Muscle of arm (tissue), 12 donors: ENCODE measurements around the gene PRSS56. TPM values are rescaled to one million over a fixed set of nuclear protein-coding genes. Genes with fewer than 3 reads are reported as not detected.

ENCODE experiments used
- DNase-seq: peaks from one replicate; pipeline ENCODE4 v3.0.0-alpha.2; 2013
- polyA plus RNA-seq, 12 donors: library from polyadenylated mRNA; unstranded; fragments of 120-200 nt; gene quantifications; one replicate each; pipeline ENCODE4 v1.2.1, GENCODE V29; 2013; ENCODE audit not compliant: insufficient read length in 12 of 12

Gene PRSS56
- polyA plus RNA-seq, 12 donors, result 0.51 to 2.6 (median 1.3) TPM; not detected in 2

- DNase-seq, result no peak
These were observed 34.2 kb upstream of the PRSS56 start for GRCh38 chr2:232485757-232486557.

- no peak for DNase-seq
These were observed 33.4 kb upstream of the PRSS56 start for GRCh38 chr2:232486558-232487384.

DNA sequence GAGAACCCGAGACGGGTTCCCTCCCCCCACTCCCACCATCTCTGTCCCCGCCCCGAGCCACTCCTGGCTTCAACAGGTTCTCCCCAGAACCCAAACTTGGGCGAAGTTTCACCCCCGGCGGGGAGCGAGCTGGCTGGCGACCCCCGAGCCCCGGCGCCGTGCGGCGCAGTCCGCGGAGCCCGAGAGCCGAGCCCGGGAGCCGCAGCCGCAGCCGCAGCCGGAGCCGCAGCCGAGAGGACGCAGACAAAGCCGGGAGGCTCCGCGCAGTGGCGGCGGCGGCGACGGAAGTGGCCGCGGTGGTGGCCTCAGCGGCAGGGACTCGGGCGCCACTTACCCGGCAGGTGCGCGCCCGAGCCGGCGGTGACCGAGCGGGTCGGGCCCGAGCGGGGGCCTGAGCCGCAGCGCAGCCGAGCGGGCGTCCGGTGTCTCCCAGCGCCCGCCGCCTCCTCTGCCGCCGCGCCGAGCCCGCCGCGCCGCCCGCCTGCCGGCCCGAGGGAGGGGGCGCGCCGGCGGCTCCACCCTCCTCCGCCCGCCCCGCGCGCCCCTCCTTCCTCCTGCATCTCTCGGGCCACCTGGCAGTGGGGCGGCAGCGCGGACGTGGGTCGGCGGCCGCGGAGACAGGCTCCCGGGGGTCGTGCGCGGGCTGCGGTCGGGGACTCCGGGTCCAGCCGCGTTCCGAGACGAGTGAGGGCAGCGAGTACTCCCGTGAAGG lies 32.6 kb upstream of the PRSS56 start, which contains the start of gene ECEL1:
Gene ECEL1 (minus strand): TSS at position 450 of the 712 bp plus-strand sequence. CDS start 1,181 bp downstream, outside the sequence.
- no peak for DNase-seq

DNA sequence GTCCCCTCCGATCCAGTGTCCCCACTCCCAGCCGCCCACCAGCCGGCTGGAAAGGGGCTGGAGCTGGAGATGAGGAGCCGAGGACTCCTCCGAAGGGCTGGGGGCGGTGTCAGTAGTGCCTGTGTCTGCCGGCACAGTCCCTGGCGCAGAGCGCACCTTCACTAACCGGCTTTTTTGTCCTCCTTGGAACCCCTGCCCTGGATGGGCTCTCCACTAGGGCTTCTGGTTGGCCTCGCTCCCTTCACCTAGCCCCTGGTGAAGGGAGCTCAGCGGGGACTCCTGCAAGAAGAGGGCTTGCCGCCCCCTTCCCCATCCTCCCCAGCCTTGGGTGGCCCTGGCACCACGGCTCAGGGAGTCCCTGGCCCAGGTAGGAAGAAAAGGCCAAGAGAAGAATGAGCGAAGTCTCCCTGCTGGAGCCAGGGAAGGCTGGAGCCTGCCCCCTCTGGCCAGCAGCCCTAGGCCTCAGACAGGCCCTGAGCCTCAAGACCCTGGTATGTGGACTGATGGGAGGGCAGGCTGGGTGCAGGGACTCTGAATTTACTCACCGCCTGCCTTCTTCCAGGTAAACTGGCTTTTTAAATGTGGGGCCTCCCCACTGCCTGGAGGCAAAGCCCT lies 32.0 kb upstream of the PRSS56 start:
- no peak for DNase-seq

DNA sequence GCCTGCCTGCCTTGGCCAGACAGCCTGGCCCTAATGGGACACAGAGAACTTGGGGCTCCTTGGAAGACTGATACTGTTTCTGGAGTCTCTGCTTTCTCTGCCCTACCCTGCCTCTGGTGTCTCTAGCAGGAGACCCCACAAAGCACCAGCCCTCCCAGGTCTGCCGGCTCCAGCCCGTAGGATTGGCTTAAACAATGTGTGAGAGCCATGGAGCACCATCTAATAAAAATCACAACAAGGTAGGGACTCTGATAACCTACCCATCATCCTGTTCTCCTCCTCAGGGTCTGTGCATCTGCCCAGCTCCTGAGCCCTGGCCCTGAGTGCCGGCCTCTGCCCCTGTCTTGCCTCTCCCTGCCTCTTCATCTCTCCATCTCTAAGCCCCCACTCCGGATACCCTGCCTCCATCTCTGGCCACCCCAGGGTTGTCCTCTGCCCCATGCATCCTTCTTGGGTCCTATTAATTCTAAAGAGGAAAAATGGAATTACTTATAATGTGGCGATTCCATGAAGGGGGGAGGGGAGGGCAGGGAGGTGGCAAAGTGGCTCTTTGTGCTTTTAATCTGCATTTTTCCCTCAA lies 31.4 kb upstream of the PRSS56 start:
- DNase-seq, result no peak

DNA sequence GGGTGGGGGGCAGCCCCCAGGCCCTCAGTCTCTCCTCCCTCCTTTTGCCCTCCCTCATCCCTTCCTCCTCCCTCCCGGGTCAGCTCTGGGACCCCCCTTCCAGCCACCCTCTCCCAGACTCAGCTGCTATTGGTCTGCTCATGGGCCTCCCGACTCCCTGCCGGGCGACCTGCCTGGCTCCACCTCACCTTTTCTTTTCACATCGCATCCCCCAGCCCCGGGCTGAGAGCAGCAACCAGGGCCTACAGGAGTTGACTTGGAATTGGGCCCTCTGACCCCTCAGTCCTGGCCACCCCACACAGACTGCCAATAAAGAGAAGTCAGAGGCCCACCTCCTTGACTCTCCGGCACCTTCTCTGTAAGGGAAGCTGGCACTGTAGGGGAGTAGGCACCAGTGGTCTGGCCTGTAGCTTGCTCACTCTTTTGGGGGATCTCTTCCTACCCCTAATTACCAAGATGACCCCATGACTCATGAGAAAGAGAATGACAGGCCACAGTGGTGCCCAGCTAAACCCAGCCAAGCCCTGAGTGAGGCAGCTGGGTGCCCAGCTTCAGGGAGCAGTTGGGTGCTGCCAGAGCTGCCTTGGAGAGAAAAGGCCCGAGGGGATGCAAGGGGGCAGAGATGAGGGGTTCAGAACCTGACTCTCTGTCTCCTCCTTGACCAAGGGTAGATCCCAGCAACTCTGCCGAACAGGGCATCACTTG lies 30.5 kb upstream of the PRSS56 start:
- DNase-seq, result no peak

GRCh38 chr2:232490221-232491138 lies 29.7 kb upstream of the PRSS56 start:
- no peak for DNase-seq

- no peak for DNase-seq
These were observed 28.9 kb upstream of the PRSS56 start for GRCh38 chr2:232491139-232491780.

GRCh38 chr2:232492236-232492848 lies 27.8 kb upstream of the PRSS56 start:
- DNase-seq, result no peak

- DNase-seq, result no peak
These were observed 27.1 kb upstream of the PRSS56 start for GRCh38 chr2:232492963-232493700.

- DNase-seq, result no peak
These were observed 26.3 kb upstream of the PRSS56 start for GRCh38 chr2:232493701-232494474.

DNA sequence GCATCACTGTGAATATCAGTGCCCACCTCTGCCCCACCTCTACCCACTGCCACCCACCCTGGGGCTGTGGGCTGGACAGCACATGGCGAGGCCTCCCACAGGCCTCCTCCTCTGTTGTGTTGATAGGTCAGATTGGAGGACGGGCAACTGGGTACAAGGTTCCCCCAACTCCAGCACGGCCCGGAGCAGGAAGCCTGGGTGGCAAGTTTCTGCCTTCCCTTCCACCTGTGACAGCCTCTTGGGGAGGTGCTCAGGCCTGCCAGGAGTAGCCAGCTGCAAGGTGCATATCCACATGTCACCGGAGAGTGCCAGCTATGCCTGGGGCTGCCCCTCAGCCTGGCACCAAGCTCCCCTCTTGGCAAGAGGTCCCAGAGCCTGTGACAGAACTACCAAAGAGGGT lies 25.6 kb upstream of the PRSS56 start:
- no peak for DNase-seq

- DNase-seq, result no peak
These were observed 24.9 kb upstream of the PRSS56 start for GRCh38 chr2:232495292-232495691.

GRCh38 chr2:232496501-232497270 lies 23.5 kb upstream of the PRSS56 start:
- DNase-seq, result no peak

GRCh38 chr2:232497348-232497747 lies 22.8 kb upstream of the PRSS56 start:
- DNase-seq, result no peak

- DNase-seq, result no peak
These were observed 21.7 kb upstream of the PRSS56 start for GRCh38 chr2:232498452-232498851.
